Omental fat pad (tissue), 4 donors: Measurements from ENCODE around the gene MAST4. TPM values are rescaled to one million over a fixed set of nuclear protein-coding genes. Genes with fewer than 3 reads are reported as not detected.

Experiments
- ATAC-seq: fragments of 150-250 bp; one replicate; pipeline ENCODE4 v1.9.1; 2016; ENCODE audit warnings: mild to moderate bottlenecking, moderate library complexity; ENCODE audit not compliant: low FRiP score
- DNase-seq: peaks from one replicate; pipeline ENCODE4 v3.0.0-alpha.2; 2019; ENCODE audit warnings: low spot score
- total RNA-seq, 4 donors: library from RNA; depleted of rRNA; stranded (reverse); fragments of >200 nt; gene quantifications; one replicate each; pipeline ENCODE4 v1.1.0, GENCODE V29; 2016
- TF ChIP-seq, protein P1 (sequence below), 3 donors: fragments of 450-650 bp; IDR thresholded peaks; one replicate each; pipeline ENCODE4 v1.5.1; 2016 to 2017; ENCODE audit warnings: antibody characterized with exemption in 3 of 3, mild to moderate bottlenecking in 3 of 3, moderate library complexity in 2 of 3

Gene MAST4
- total RNA-seq, 4 donors from 2014 or later = 52.2 to 76.8 (median 57.3) TPM

DNA sequence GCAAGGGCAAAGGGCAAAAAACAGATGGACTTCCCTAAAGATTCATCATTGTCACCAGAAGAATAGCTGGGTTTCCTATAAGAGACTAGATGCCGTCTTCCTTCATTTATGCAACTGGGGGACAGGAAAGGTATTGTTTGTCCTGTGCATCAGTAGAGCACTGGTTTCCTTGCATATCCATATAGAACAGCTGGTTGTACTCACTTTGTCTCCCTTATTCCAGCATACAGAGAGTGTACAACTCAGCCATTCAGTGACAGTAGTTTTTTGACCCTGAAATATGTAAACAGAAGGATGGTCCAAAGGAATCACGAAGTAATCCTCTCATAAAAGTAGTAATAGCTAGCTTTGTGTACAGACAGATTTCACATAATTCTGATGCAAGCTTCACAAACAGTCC, 22.5 kb upstream of the MAST4 start:
- ATAC-seq (no peak), DNase-seq (no peak)
- TF ChIP-seq, protein P1, sequence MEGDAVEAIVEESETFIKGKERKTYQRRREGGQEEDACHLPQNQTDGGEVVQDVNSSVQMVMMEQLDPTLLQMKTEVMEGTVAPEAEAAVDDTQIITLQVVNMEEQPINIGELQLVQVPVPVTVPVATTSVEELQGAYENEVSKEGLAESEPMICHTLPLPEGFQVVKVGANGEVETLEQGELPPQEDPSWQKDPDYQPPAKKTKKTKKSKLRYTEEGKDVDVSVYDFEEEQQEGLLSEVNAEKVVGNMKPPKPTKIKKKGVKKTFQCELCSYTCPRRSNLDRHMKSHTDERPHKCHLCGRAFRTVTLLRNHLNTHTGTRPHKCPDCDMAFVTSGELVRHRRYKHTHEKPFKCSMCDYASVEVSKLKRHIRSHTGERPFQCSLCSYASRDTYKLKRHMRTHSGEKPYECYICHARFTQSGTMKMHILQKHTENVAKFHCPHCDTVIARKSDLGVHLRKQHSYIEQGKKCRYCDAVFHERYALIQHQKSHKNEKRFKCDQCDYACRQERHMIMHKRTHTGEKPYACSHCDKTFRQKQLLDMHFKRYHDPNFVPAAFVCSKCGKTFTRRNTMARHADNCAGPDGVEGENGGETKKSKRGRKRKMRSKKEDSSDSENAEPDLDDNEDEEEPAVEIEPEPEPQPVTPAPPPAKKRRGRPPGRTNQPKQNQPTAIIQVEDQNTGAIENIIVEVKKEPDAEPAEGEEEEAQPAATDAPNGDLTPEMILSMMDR (IDR thresholded peaks at IDR 0.05) = no peak

- TF ChIP-seq, protein P1 (IDR thresholded peaks at IDR 0.05) = no peak
These were observed 13.6 kb upstream of the MAST4 start for GRCh38 chr5:66582499-66583165.

DNA sequence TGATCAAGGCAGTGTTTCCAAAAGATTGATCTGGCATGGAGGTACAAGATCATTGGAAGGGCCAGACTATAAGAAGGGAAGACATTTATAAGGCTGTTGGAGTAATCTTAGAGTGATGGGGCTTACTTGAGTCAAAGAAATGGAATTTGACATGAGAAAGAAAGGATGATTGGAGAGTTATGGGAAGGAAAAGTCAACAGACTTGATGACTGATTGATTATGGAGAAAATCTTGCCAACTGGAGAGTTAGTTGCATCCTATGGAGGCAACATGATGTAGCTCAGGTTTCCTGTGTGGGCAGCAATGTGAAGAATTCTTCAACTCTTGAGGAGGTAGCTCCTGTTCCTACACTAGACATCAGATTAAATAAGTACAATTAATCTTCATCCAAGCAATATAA, 10.9 kb upstream of the MAST4 start:
- ATAC-seq (no peak), DNase-seq (no peak)
- TF ChIP-seq, protein P1 (IDR thresholded peaks at IDR 0.05) = no peak

More at GRCh38 chr5:66582499-66583165, 13.6 kb upstream of the MAST4 start:
- ATAC-seq (peak; percentile 92), DNase-seq (no peak)

GRCh38 chr5:66587771-66588170, 8.4 kb upstream of the MAST4 start:
- no peak for DNase-seq
- TF ChIP-seq, protein P1 (IDR thresholded peaks at IDR 0.05) = no peak

GRCh38 chr5:66596636-66597182, 516 bp downstream of the MAST4 start:
- DNase-seq = no peak
- ATAC-seq = peak; percentile 34
- TF ChIP-seq, protein P1 (IDR thresholded peaks at IDR 0.05) = no peak

More at GRCh38 chr5:66587771-66588170, 8.4 kb upstream of the MAST4 start:
- ATAC-seq = no peak

GRCh38 chr5:66597183-66597757, 1.1 kb downstream of the MAST4 start:
- DNase-seq = no peak
- no peak for ATAC-seq
- TF ChIP-seq, protein P1 (IDR thresholded peaks at IDR 0.05) = no peak

GRCh38 chr5:66602621-66603020, 6.4 kb downstream of the MAST4 start:
- DNase-seq (no peak), ATAC-seq (no peak)
- TF ChIP-seq, protein P1 (IDR thresholded peaks at IDR 0.05) = no peak
